HepG2 (cell line): ENCODE data around the gene ERCC5. TPM values are rescaled to one million over a fixed set of nuclear protein-coding genes. Genes with fewer than 3 reads are reported as not detected.
A peak's percentile ranks its signal among the peaks of the same experiment; 100 is the strongest.

Source experiments
- BCL3 ChIP-seq: sonication (generic); formaldehyde crosslinking; IDR thresholded peaks from 2 replicates; pipeline ENCODE4 v1.5.1; 2020; ENCODE audit warnings: mild to moderate bottlenecking, missing genetic modification reagents, moderate library complexity
- HNF1A ChIP-seq, 2 experiments: sonication (generic) in 1 of 2; formaldehyde crosslinking in 1 of 2; IDR thresholded peaks; 2 replicates each; pipeline versions ENCODE4 v1.4.0 to v1.6.1; 2016 to 2020; ENCODE audit warnings: borderline replicate concordance in 1 of 2, low read depth in 1 of 2, mild to moderate bottlenecking in 1 of 2, missing genetic modification reagents in 1 of 2
- MAFF ChIP-seq: IDR thresholded peaks from 2 replicates; pipeline ENCODE4 v1.6.1; 2011; ENCODE audit warnings: low read depth, low read length, improper control_type of control experiment
- NCOA5 ChIP-seq: sonication (generic); formaldehyde crosslinking; IDR thresholded peaks from 2 replicates; pipeline ENCODE4 v1.4.0; 2020; ENCODE audit warnings: missing genetic modification reagents
- PLSCR1 ChIP-seq: sonication (generic); formaldehyde crosslinking; IDR thresholded peaks from 2 replicates; pipeline ENCODE4 v1.5.0; 2020; ENCODE audit warnings: missing genetic modification reagents, mild to moderate bottlenecking, borderline replicate concordance
- POGK ChIP-seq: sonication (generic); formaldehyde crosslinking; conservative IDR thresholded peaks from 2 replicates; pipeline ENCODE4 v1.8.0; 2022; ENCODE audit warnings: mild to moderate bottlenecking, moderate library complexity, missing genetic modification reagents
- RARA ChIP-seq: IDR thresholded peaks from 2 replicates; pipeline ENCODE4 v1.6.1; 2016; ENCODE audit warnings: missing genetic modification reagents, missing compliant biosample characterization
- SIN3A ChIP-seq: IDR thresholded peaks from 2 replicates; pipeline ENCODE4 v1.6.1; 2011; ENCODE audit warnings: low read depth, mild to moderate bottlenecking, control low read depth, low read length, borderline replicate concordance
- TFDP2 ChIP-seq: sonication (generic); formaldehyde crosslinking; IDR thresholded peaks from 2 replicates; pipeline ENCODE4 v1.4.0; 2020; ENCODE audit warnings: missing genetic modification reagents
- ZNF414 ChIP-seq: sonication (generic); formaldehyde crosslinking; IDR thresholded peaks from 2 replicates; pipeline ENCODE4 v1.5.0; 2020; ENCODE audit warnings: missing genetic modification reagents
- ZNF710 ChIP-seq: sonication (generic); formaldehyde crosslinking; IDR thresholded peaks from 2 replicates; pipeline ENCODE4 v1.5.0; 2020; ENCODE audit warnings: mild to moderate bottlenecking, missing genetic modification reagents, borderline replicate concordance
- ZNF772 ChIP-seq: sonication (generic); formaldehyde crosslinking; IDR thresholded peaks from 2 replicates; pipeline ENCODE4 v1.5.0; 2020; ENCODE audit warnings: mild to moderate bottlenecking, missing genetic modification reagents
- ZNF780A ChIP-seq: sonication (generic); formaldehyde crosslinking; IDR thresholded peaks from 2 replicates; pipeline ENCODE4 v1.8.0; 2022; ENCODE audit warnings: mild to moderate bottlenecking, missing genetic modification reagents, moderate library complexity
- polyA plus RNA-seq, 8 experiments: library from polyadenylated mRNA; depleted of rRNA in 3 of 8; stranded (reverse) in 7 of 8; unstranded in 1 of 8; fragments of >200 nt; fragmentation: Illumina TruSeq in 4 of 8; extraction: Trizol in 4 of 8; gene quantifications; 2 replicates each; pipeline versions ENCODE4 v1.2.1 to v1.2.3, GENCODE V29; 2011 to 2016; ENCODE audit warnings: low read depth in 4 of 8, missing spikeins in 1 of 8, mixed read lengths in 1 of 8; ENCODE audit not compliant: insufficient read depth in 1 of 8
- total RNA-seq, 5 experiments: library from RNA; depleted of rRNA; stranded (reverse); fragments of >200 nt; fragmentation: Illumina TruSeq; extraction: Trizol; gene quantifications; 2 replicates each; pipeline ENCODE4 v1.2.3, GENCODE V29; 2016; ENCODE audit warnings: low read depth in 1 of 5

Gene ERCC5
- total and polyA plus RNA-seq, 2 of the 13 experiments (the other 11 are each of a cell fraction or from before 2014, with no cell fraction given) = 12.9 to 35.5 TPM

GRCh38 chr13:102798581-102799425, 47.0 kb upstream of the ERCC5 start, which contains the start of the genes BIVM and POGLUT2 (continued):
- no peak for TF ChIP-seq BCL3
- no peak for TF ChIP-seq PLSCR1 (CRISPR knock-in tag)
- TF ChIP-seq NCOA5 = no peak
- peak; percentile 42; the same call in 1 of the 2 replicates for TF ChIP-seq TFDP2
- TF ChIP-seq SIN3A = peak; percentile 57; the same call in 1 of the 2 replicates
- peak; percentile 49; the same call in 1 of the 2 replicates for TF ChIP-seq POGK
- no peak for TF ChIP-seq RARA (CRISPR knock-in tag)
- 0 out of 2 replicates have a peak, but pooled peaks have one; percentile 6 for TF ChIP-seq ZNF710 (CRISPR knock-in tag)
- peak; percentile 79; the same call in 1 of the 2 replicates for TF ChIP-seq ZNF772 (CRISPR knock-in tag)
- TF ChIP-seq ZNF414 (CRISPR knock-in tag) = 0 out of 2 replicates have a peak, but pooled peaks have one; percentile 32
- no peak for TF ChIP-seq HNF1A (IDR thresholded peaks at IDR 0.05; ENCODE audit: low read depth)
- no peak; the same call in 1 of the 2 replicates for TF ChIP-seq HNF1A (CRISPR knock-in tag; IDR thresholded peaks at IDR 0.05; ENCODE audit: borderline replicate concordance)
- no peak for TF ChIP-seq MAFF
- TF ChIP-seq ZNF780A (CRISPR knock-in tag) = no peak
